Mesendoderm (in vitro differentiated cells): ENCODE results near the gene OAS3.

Source experiments
- DNase-seq: peaks from one replicate; pipeline ENCODE4 v3.0.0; 2013
- H2AK5ac ChIP-seq: 2 replicates; pipeline ENCODE4 v1.6.1; 2013; ENCODE audit warnings: low read length, inconsistent platforms
- H2BK120ac ChIP-seq: 2 replicates; pipeline ENCODE4 v1.6.1; 2013; ENCODE audit warnings: low read depth, mild to moderate bottlenecking, low read length, moderate library complexity, mixed read lengths
- H2BK15ac ChIP-seq: replicated peaks from 2 replicates; pipeline ENCODE4 v1.6.1; 2013; ENCODE audit warnings: low read depth, mild to moderate bottlenecking, moderate library complexity
- H2BK5ac ChIP-seq: 2 replicates; pipeline ENCODE4 v1.6.1; 2013; ENCODE audit warnings: low read length, inconsistent platforms
- H3K18ac ChIP-seq: 2 replicates; pipeline ENCODE4 v1.6.1; 2013; ENCODE audit warnings: mild to moderate bottlenecking, low read length, mixed read lengths
- H3K23ac ChIP-seq: one replicate; pipeline ENCODE4 v1.6.1; 2013; ENCODE audit warnings: low read length
- H3K27ac ChIP-seq: 2 replicates; pipeline ENCODE4 v1.5.1; 2013; ENCODE audit warnings: low read depth, mild to moderate bottlenecking, inconsistent platforms, low read length, moderate library complexity
- H3K27me3 ChIP-seq: 2 replicates; pipeline ENCODE4 v1.6.1; 2013; ENCODE audit warnings: low read length, control low read depth, mild to moderate bottlenecking, inconsistent platforms; ENCODE audit not compliant: insufficient read depth, poor library complexity
- H3K36me3 ChIP-seq: 2 replicates; pipeline ENCODE4 v1.6.1; 2013; ENCODE audit warnings: low read length, inconsistent platforms; ENCODE audit not compliant: control insufficient read depth, insufficient read depth
- H3K4ac ChIP-seq: one replicate; pipeline ENCODE4 v1.6.1; 2013; ENCODE audit warnings: low read depth, mild to moderate bottlenecking, low read length, moderate library complexity
- H3K4me1 ChIP-seq: 2 replicates; pipeline ENCODE4 v1.6.1; 2013; ENCODE audit warnings: low read depth, low read length, inconsistent platforms; ENCODE audit not compliant: control insufficient read depth
- H3K4me2 ChIP-seq: 2 replicates; pipeline ENCODE4 v1.6.1; 2013; ENCODE audit warnings: low read length
- H3K4me3 ChIP-seq: 2 replicates; pipeline ENCODE4 v1.5.1; 2013; ENCODE audit warnings: mild to moderate bottlenecking, low read length
- H3K56ac ChIP-seq: one replicate; pipeline ENCODE4 v1.6.1; 2013; ENCODE audit warnings: low read length
- H3K79me1 ChIP-seq: 2 replicates; pipeline ENCODE4 v1.6.1; 2013; ENCODE audit warnings: low read length, inconsistent platforms
- H3K79me2 ChIP-seq: 2 replicates; pipeline ENCODE4 v1.6.1; 2013; ENCODE audit warnings: mild to moderate bottlenecking, low read length; ENCODE audit not compliant: control insufficient read depth, insufficient read depth
- H3K9ac ChIP-seq: 2 replicates; pipeline ENCODE4 v1.6.1; 2013; ENCODE audit warnings: low read length, inconsistent platforms
- H4K5ac ChIP-seq: one replicate; pipeline ENCODE4 v1.6.1; 2013; ENCODE audit warnings: low read length
- H4K8ac ChIP-seq: one replicate; pipeline ENCODE4 v1.6.1; 2013; ENCODE audit warnings: low read depth, mild to moderate bottlenecking, control low read depth, low read length, moderate library complexity
- WGBS: extraction: QIAGEN DNeasy Blood & Tissue Kit; methylation state at CpG from one replicate; pipeline ENCODE4 v1.1.7; 2013; ENCODE audit warnings: low lambda C conversion rate, missing lambda C conversion rate; ENCODE audit not compliant: insufficient coverage; ENCODE audit errors: extremely low coverage; 5-methylcytosine and 5-hydroxymethylcytosine counted together

Gene OAS3

GRCh38 chr12:113005762-113006161 is 67.5 kb downstream of the OAS3 start:
- Histone ChIP-seq H3K9ac (no peak overlapping the region), H3K27ac (no peak overlapping the region), H3K23ac (no peak overlapping the region), H2AK5ac (no peak overlapping the region), H4K8ac (no peak overlapping the region), H3K27me3 (no peaks in the 10 kb centered on the region), H3K18ac (no peak overlapping the region), H3K4me3 (no peak overlapping the region), H2BK120ac (no peak overlapping the region), H2BK15ac (no peak overlapping the region), H4K5ac (no peak overlapping the region), H3K79me1 (no peaks in the 10 kb centered on the region), H3K4me1 (no peaks in the 10 kb centered on the region), H3K56ac (no peak overlapping the region), H3K4me2 (no peak overlapping the region), H2BK5ac (no peak overlapping the region), H3K36me3 (no peaks in the 10 kb centered on the region), H3K79me2 (no peaks in the 10 kb centered on the region), H3K4ac (no peak overlapping the region)
- peak; percentile 22 for DNase-seq
- WGBS = no CpG with 5 or more reads among the region's 4 CpGs

GRCh38 chr12:113006206-113006605 is 67.9 kb downstream of the OAS3 start:
- Histone ChIP-seq H3K27me3 (no peaks in the 10 kb centered on the region), H3K36me3 (no peaks in the 10 kb centered on the region), H3K4me2 (no peak overlapping the region), H3K23ac (no peak overlapping the region), H3K9ac (no peak overlapping the region), H3K27ac (no peak overlapping the region), H4K5ac (no peak overlapping the region), H3K56ac (no peak overlapping the region), H2BK120ac (no peak overlapping the region), H3K4me1 (no peaks in the 10 kb centered on the region), H3K4me3 (no peak overlapping the region), H2BK5ac (no peak overlapping the region), H3K79me1 (no peaks in the 10 kb centered on the region), H4K8ac (no peak overlapping the region), H3K4ac (no peak overlapping the region), H3K18ac (no peak overlapping the region), H2BK15ac (no peak overlapping the region), H3K79me2 (no peaks in the 10 kb centered on the region), H2AK5ac (no peak overlapping the region)
- no CpG with 5 or more reads among the region's 7 CpGs for WGBS
- DNase-seq = no peak

- Histone ChIP-seq H3K23ac (no peak overlapping the region), H2BK15ac (no peak overlapping the region), H3K4ac (no peak overlapping the region), H3K27ac (no peak overlapping the region), H3K79me1 (no peaks in the 10 kb centered on the region), H3K36me3 (no peaks in the 10 kb centered on the region), H3K27me3 (no peaks in the 10 kb centered on the region), H2AK5ac (no peak overlapping the region), H4K8ac (no peak overlapping the region), H2BK120ac (no peak overlapping the region), H4K5ac (no peak overlapping the region), H3K79me2 (no peaks in the 10 kb centered on the region), H3K4me2 (no peak overlapping the region), H2BK5ac (no peak overlapping the region), H3K56ac (no peak overlapping the region), H3K4me3 (no peak overlapping the region), H3K18ac (no peak overlapping the region), H3K4me1 (no peaks in the 10 kb centered on the region), H3K9ac (no peak overlapping the region)
- DNase-seq = no peak
- no CpG with 5 or more reads among the region's 6 CpGs for WGBS
These were observed 68.4 kb downstream of the OAS3 start for GRCh38 chr12:113006641-113007040.

GRCh38 chr12:113007166-113007565 is 68.9 kb downstream of the OAS3 start:
- H3K18ac ChIP-seq = no peak overlapping the region
- H3K79me2 ChIP-seq = no peaks in the 10 kb centered on the region
- no peak overlapping the region for H3K4ac ChIP-seq
- H4K5ac ChIP-seq = no peak overlapping the region
- WGBS = no CpG with 5 or more reads among the region's 4 CpGs
- no peak overlapping the region for H3K56ac ChIP-seq
- no peak overlapping the region for H3K9ac ChIP-seq
- no peak overlapping the region for H3K27ac ChIP-seq
- H3K23ac ChIP-seq = no peak overlapping the region
- no peak overlapping the region for H4K8ac ChIP-seq
- DNase-seq = no peak
- no peak overlapping the region for H3K4me2 ChIP-seq
- H3K4me1 ChIP-seq = no peaks in the 10 kb centered on the region
- H2BK15ac ChIP-seq = no peak overlapping the region
- H2BK120ac ChIP-seq = no peak overlapping the region
- H2BK5ac ChIP-seq = no peak overlapping the region
- H3K79me1 ChIP-seq = no peaks in the 10 kb centered on the region
- H3K4me3 ChIP-seq = no peak overlapping the region
- H2AK5ac ChIP-seq = no peak overlapping the region
- H3K36me3 ChIP-seq = no peaks in the 10 kb centered on the region
- H3K27me3 ChIP-seq = no peaks in the 10 kb centered on the region

- Histone ChIP-seq H3K4me2 (no peak overlapping the region), H2BK120ac (no peak overlapping the region), H4K8ac (no peak overlapping the region), H2BK15ac (no peak overlapping the region), H3K4me1 (no peaks in the 10 kb centered on the region), H3K27me3 (no peaks in the 10 kb centered on the region), H3K79me2 (no peaks in the 10 kb centered on the region), H3K27ac (no peak overlapping the region), H3K79me1 (no peaks in the 10 kb centered on the region), H3K56ac (no peak overlapping the region), H2BK5ac (no peak overlapping the region), H2AK5ac (no peak overlapping the region), H4K5ac (no peak overlapping the region), H3K4me3 (no peak overlapping the region), H3K23ac (no peak overlapping the region), H3K4ac (no peak overlapping the region), H3K36me3 (no peaks in the 10 kb centered on the region), H3K9ac (no peak overlapping the region), H3K18ac (no peak overlapping the region)
- no peak for DNase-seq
- no CpG with 5 or more reads among the region's 2 CpGs for WGBS
These were observed 72.4 kb downstream of the OAS3 start for GRCh38 chr12:113010701-113011100.

- Histone ChIP-seq H3K4me2 (no peak overlapping the region), H3K79me1 (no peaks in the 10 kb centered on the region), H3K27ac (no peak overlapping the region), H3K56ac (no peak overlapping the region), H3K79me2 (no peaks in the 10 kb centered on the region), H3K4me3 (no peak overlapping the region), H3K36me3 (no peaks in the 10 kb centered on the region), H4K8ac (no peak overlapping the region), H4K5ac (no peak overlapping the region), H2BK5ac (no peak overlapping the region), H3K23ac (no peak overlapping the region), H3K27me3 (no peaks in the 10 kb centered on the region), H2BK120ac (no peak overlapping the region), H3K4ac (no peak overlapping the region), H2BK15ac (no peak overlapping the region), H3K9ac (no peak overlapping the region), H2AK5ac (no peak overlapping the region), H3K4me1 (no peaks in the 10 kb centered on the region), H3K18ac (no peak overlapping the region)
- no CpG with 5 or more reads among the region's 9 CpGs for WGBS
- no peak for DNase-seq
These were observed 76.3 kb downstream of the OAS3 start for GRCh38 chr12:113014565-113014964.
